HG03521 (cell line): Measurements from ENCODE around the gene MTNR1A.

ENCODE experiments used
- ATAC-seq: cut with Tn5 transposase; IDR thresholded peaks from one replicate; pipeline ENCODE4 v1.9.1; 2021; ENCODE audit warnings: mild to moderate bottlenecking, moderate library complexity; ENCODE audit not compliant: unreplicated experiment

MTNR1A gene

GRCh38 chr4:186497043-186497442 is 58.3 kb downstream of the MTNR1A start:
- ATAC-seq = no peak

GRCh38 chr4:186494496-186494895 is 60.9 kb downstream of the MTNR1A start:
- no peak for ATAC-seq

GRCh38 chr4:186487726-186488125 is 67.6 kb downstream of the MTNR1A start:
- no peak for ATAC-seq

GRCh38 chr4:186486172-186486571 is 69.2 kb downstream of the MTNR1A start:
- no peak for ATAC-seq

GRCh38 chr4:186485561-186486062 is 69.8 kb downstream of the MTNR1A start:
- no peak for ATAC-seq

- no peak for ATAC-seq
These were observed 70.2 kb downstream of the MTNR1A start for GRCh38 chr4:186485150-186485549.

- ATAC-seq = no peak
These were observed 71.7 kb downstream of the MTNR1A start for GRCh38 chr4:186483656-186484055.
